D721Med (cell line): ENCODE data around the gene TRPC4AP.

Experiments
- DNase-seq: peaks from one replicate; pipeline ENCODE4 v3.0.0; 2011; ENCODE audit warnings: low spot score; ENCODE audit not compliant: insufficient read length
- FAIRE-seq: peaks from 2 replicates; lab custom pipeline; 2011; peaks lifted over from hg19 to GRCh38; lab: Jason Lieb, UNC
- TF ChIP-seq, protein P1 (sequence below): IDR thresholded peaks from 2 replicates; pipeline ENCODE4 v1.5.1; 2012; ENCODE audit warnings: mild to moderate bottlenecking, control low read depth; ENCODE audit not compliant: insufficient read depth; ENCODE audit errors: missing control alignments

Gene TRPC4AP

DNA sequence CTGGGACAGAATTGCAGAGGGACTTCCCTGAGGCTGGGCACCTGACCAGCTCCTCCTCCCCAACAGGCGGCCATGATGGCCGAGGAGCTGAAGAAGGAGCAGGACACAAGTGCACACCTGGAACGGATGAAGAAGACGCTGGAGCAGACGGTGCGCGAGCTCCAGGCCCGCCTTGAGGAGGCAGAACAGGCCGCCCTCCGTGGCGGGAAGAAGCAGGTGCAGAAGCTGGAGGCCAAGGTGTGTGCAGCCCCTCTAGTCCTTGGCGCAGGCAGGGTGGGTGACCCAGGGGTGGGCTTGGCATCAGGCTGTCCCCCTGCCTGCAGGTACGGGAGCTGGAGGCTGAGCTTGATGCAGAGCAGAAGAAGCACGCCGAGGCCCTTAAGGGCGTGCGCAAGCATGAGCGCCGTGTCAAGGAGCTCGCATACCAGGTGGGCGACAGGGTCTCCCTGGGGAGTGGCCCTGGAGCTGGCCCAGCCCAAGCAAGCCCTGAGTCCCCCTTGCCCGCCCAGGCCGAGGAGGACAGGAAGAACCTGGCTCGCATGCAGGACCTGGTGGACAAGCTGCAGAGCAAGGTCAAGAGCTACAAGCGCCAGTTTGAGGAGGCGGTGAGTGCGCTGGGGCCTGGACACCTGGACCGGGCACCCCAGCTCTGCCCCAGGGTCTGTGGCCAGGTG, 91.5 kb downstream of the TRPC4AP start:
- TF ChIP-seq, protein P1, sequence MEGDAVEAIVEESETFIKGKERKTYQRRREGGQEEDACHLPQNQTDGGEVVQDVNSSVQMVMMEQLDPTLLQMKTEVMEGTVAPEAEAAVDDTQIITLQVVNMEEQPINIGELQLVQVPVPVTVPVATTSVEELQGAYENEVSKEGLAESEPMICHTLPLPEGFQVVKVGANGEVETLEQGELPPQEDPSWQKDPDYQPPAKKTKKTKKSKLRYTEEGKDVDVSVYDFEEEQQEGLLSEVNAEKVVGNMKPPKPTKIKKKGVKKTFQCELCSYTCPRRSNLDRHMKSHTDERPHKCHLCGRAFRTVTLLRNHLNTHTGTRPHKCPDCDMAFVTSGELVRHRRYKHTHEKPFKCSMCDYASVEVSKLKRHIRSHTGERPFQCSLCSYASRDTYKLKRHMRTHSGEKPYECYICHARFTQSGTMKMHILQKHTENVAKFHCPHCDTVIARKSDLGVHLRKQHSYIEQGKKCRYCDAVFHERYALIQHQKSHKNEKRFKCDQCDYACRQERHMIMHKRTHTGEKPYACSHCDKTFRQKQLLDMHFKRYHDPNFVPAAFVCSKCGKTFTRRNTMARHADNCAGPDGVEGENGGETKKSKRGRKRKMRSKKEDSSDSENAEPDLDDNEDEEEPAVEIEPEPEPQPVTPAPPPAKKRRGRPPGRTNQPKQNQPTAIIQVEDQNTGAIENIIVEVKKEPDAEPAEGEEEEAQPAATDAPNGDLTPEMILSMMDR = no peak
- FAIRE-seq = no peak
- no peak for DNase-seq

DNA sequence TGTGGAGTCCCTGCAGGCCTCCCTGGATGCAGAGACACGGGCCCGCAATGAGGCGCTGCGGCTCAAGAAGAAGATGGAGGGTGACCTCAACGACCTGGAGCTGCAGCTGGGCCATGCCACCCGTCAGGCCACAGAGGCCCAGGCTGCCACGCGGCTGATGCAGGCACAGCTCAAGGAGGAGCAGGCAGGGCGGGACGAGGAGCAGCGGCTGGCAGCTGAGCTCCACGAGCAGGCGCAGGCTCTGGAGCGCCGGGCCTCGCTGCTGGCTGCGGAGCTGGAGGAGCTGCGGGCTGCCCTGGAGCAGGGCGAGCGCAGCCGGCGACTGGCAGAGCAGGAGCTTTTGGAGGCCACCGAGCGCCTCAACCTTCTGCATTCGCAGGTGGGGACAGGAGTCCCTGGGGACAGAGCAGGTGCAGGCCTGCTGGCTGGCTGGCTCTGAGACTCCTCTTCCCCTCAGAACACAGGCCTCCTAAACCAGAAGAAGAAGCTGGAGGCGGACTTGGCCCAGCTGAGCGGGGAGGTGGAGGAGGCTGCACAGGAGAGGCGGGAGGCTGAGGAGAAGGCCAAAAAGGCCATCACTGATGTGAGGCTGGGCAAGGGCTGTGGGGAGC, 92.2 kb downstream of the TRPC4AP start:
- FAIRE-seq (no peak), DNase-seq (no peak)
- TF ChIP-seq, protein P1 = no peak

DNA sequence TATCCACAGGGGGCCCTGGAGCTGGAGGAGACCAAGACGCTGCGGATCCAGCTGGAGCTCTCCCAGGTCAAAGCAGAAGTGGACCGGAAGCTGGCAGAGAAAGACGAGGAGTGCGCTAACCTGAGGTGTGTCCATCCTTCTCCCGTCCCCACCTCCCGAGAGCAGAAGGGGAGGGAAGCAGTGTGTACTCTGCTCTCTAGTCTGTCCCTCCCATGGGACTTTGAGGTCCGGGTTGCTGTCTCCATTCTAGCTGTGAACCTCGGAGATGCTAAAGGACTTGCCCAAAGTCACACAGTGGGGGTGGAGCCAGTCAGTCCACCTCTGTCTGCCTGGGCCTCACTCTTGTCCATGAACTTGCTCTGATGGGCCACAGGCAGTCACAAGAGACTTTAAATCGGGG, 92.8 kb downstream of the TRPC4AP start:
- FAIRE-seq = no peak
- DNase-seq = no peak
- TF ChIP-seq, protein P1 = no peak

DNA sequence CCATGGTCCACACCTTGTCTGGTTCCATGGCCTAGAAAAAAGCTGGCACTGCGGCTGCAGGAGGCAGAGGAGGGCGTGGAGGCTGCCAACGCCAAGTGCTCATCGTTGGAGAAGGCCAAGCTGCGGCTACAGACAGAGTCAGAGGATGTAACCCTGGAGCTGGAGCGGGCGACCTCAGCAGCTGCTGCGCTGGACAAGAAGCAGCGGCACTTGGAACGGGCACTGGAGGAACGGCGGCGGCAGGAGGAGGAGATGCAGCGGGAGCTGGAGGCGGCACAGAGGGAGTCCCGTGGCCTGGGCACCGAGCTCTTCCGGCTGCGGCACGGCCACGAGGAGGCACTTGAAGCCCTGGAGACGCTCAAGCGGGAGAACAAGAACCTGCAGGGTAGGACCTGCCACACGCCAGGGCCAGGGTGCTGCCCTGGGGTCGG, 93.6 kb downstream of the TRPC4AP start:
- TF ChIP-seq, protein P1 = no peak
- DNase-seq (no peak), FAIRE-seq (no peak)

DNA sequence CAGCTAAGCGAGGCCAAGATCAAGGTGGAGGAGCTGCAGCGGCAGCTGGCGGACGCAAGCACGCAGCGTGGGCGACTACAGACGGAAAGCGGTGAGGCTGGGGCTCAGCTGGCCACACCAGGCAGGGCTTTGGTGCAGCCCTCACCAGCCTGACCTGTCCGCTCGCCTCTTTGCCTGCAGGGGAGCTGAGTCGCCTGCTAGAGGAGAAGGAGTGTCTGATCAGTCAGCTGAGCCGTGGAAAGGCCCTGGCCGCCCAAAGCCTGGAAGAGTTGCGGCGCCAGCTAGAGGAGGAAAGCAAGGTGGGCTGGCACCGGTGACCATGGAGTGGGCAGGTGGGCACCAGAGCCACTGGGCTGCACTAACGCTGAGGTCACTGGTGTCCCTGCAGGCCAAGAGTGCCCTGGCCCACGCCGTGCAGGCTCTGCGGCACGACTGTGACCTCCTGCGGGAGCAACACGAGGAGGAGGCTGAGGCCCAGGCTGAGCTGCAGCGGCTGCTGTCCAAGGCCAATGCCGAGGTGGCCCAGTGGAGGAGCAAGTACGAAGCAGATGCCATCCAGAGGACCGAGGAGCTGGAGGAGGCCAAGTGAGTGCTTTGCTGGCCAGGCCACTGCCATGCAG, 94.2 kb downstream of the TRPC4AP start:
- DNase-seq = no peak
- TF ChIP-seq, protein P1 = no peak
- no peak for FAIRE-seq

DNA sequence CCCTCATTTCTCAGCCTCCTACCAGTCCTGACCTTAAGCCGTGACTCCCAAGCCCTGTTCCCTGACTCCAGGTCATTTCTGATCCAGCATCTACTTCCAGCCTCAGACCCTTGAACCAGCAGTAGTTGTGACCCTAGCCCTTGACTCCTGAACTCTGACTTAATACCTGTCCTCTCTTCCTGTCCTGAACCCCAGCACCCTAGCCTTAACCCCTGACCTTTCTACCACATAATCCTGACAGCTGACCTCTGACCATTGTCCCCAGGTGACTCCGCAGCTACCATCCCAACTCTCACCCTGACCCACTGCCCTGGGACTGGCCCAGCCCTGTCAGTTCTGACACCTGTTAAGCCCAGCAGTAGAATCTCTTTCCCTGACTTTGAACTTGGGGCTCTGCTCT, 94.8 kb downstream of the TRPC4AP start:
- no peak for FAIRE-seq
- DNase-seq = no peak
- TF ChIP-seq, protein P1 = no peak
